HepG2 (cell line): Measurements from ENCODE around the gene RNF4. TPM values are rescaled to one million over a fixed set of nuclear protein-coding genes. Genes with fewer than 3 reads are reported as not detected.

Source experiments
- ATAC-seq: fragments of 200-7000 bp; cut with Tn5 transposase; 3 replicates; pipeline ENCODE4 v1.9.1; 2020; ENCODE audit warnings: mild to moderate bottlenecking, moderate library complexity
- BruUV-seq: library from RNA; stranded (reverse); fragments of 400-500 nt; replicated peaks from 2 replicates; lab custom pipeline; 2021; lab: Mats Ljungman, UMichigan
- CTCF ChIA-PET: fragments of 300-600 bp; formaldehyde crosslinking; extraction: SDS; loops from one replicate; lab custom pipeline; 2021; ENCODE audit warnings: low total read pairs, inconsistent platforms, low intra/inter-chr PET ratio; lab: Yijun Ruan, JAX
- POLR2A ChIA-PET: fragments of 350-600 bp; sonication (Branson Sonifier 250); formaldehyde crosslinking; loops from one replicate; lab custom pipeline; 2020; ENCODE audit warnings: antibody characterized with exemption, inconsistent platforms; lab: Yijun Ruan, JAX
- DNase-seq: peaks from one replicate; pipeline ENCODE4 v3.0.0-alpha.2; 2015; ENCODE audit warnings: low spot score
- FAIRE-seq: peaks from 3 replicates; lab custom pipeline; 2011; peaks lifted over from hg19 to GRCh38; lab: Jason Lieb, UNC
- H2AFZ ChIP-seq: one replicate; pipeline ENCODE4 v1.6.1; 2011; ENCODE audit warnings: low read length, inconsistent platforms
- H3K27ac ChIP-seq: fragments of 300-600 bp; 3 replicates; pipeline ENCODE4 v1.8.0; 2011; ENCODE audit warnings: mixed run types, mild to moderate bottlenecking, mixed read lengths, low read length, inconsistent platforms; ENCODE audit not compliant: insufficient read depth; ENCODE audit errors: extremely low read length
- H3K27me3 ChIP-seq, 2 experiments: fragments of 200-600 bp in 1 of 2; 2 replicates in 1 of 2; 3 replicates in 1 of 2; pipeline versions ENCODE4 v1.6.0 to v1.8.0; 2011; ENCODE audit warnings: low read length in 2 of 2, mild to moderate bottlenecking in 2 of 2, moderate library complexity in 2 of 2, inconsistent platforms in 1 of 2; ENCODE audit not compliant: insufficient read depth in 2 of 2, control insufficient read depth in 1 of 2
- H3K36me3 ChIP-seq, 2 experiments: fragments of 200-600 bp in 1 of 2; replicated peaks in 1 of 2; 2 replicates in 1 of 2; 3 replicates in 1 of 2; pipeline versions ENCODE4 v1.5.1 to v1.8.0; 2011; ENCODE audit warnings: low read length in 2 of 2, inconsistent platforms in 1 of 2; ENCODE audit not compliant: insufficient read depth in 2 of 2, control insufficient read depth in 1 of 2
- H3K4me1 ChIP-seq: 2 replicates; pipeline ENCODE4 v1.5.1; 2012; ENCODE audit warnings: low read length, inconsistent platforms; ENCODE audit not compliant: insufficient read depth
- H3K4me2 ChIP-seq: 2 replicates; pipeline ENCODE4 v1.6.0; 2011; ENCODE audit warnings: low read depth, low read length, inconsistent platforms
- H3K4me3 ChIP-seq, 3 experiments: fragments of 200-600 bp in 1 of 3; sonication (generic), shearing (Covaris generic) in 1 of 3; replicated peaks in 1 of 3; 2 replicates each; pipeline ENCODE4 v1.5.1; 2011 to 2016; ENCODE audit warnings: low read length in 3 of 3, inconsistent platforms in 2 of 3, low read depth in 2 of 3, mild to moderate bottlenecking in 2 of 3, control low read depth in 1 of 3, mixed read lengths in 1 of 3; ENCODE audit not compliant: insufficient read depth in 1 of 3
- H3K79me2 ChIP-seq: one replicate; pipeline ENCODE4 v1.6.1; 2011; ENCODE audit warnings: low read length, inconsistent platforms; ENCODE audit not compliant: insufficient read depth
- H3K9ac ChIP-seq: 2 replicates; pipeline ENCODE4 v1.6.0; 2011; ENCODE audit warnings: mild to moderate bottlenecking, low read depth, low read length, inconsistent platforms; ENCODE audit not compliant: insufficient read depth
- H3K9me3 ChIP-seq: 2 replicates; pipeline ENCODE4 v1.5.1; 2012; ENCODE audit warnings: mild to moderate bottlenecking, low read length
- H4K20me1 ChIP-seq: 2 replicates; pipeline ENCODE4 v1.6.0; 2011; ENCODE audit warnings: inconsistent platforms, mild to moderate bottlenecking, low read length, moderate library complexity; ENCODE audit not compliant: insufficient read depth
- AHDC1 ChIP-seq: sonication (generic); formaldehyde crosslinking; IDR thresholded peaks from 2 replicates; pipeline ENCODE4 v1.5.1; 2020; ENCODE audit warnings: mild to moderate bottlenecking, missing genetic modification reagents, borderline replicate concordance
- ARNTL ChIP-seq: sonication (generic); formaldehyde crosslinking; IDR thresholded peaks from 2 replicates; pipeline ENCODE4 v1.4.0; 2020; ENCODE audit warnings: mild to moderate bottlenecking, missing genetic modification reagents
- FOXM1 ChIP-seq: sonication (generic); formaldehyde crosslinking; IDR thresholded peaks from 2 replicates; pipeline ENCODE4 v1.5.0; 2020; ENCODE audit warnings: missing genetic modification reagents
- HES4 ChIP-seq: sonication (generic); formaldehyde crosslinking; IDR thresholded peaks from 2 replicates; pipeline ENCODE4 v1.9.0; 2021; ENCODE audit warnings: mild to moderate bottlenecking, missing genetic modification reagents, borderline replicate concordance
- MBD4 ChIP-seq: IDR thresholded peaks from 2 replicates; pipeline ENCODE4 v1.6.1; 2012; ENCODE audit warnings: low read length, inconsistent platforms, borderline replicate concordance
- NFKBIZ ChIP-seq: IDR thresholded peaks from 2 replicates; pipeline ENCODE4 v1.6.1; 2018; ENCODE audit warnings: missing genetic modification reagents, missing compliant biosample characterization
- NKX3-1 ChIP-seq: sonication (generic); formaldehyde crosslinking; IDR thresholded peaks from 2 replicates; pipeline ENCODE4 v1.5.0; 2020; ENCODE audit warnings: missing genetic modification reagents
- NPAS2 ChIP-seq: sonication (generic); formaldehyde crosslinking; IDR thresholded peaks from 2 replicates; pipeline ENCODE4 v1.8.0; 2022; ENCODE audit warnings: mild to moderate bottlenecking, missing genetic modification reagents, borderline replicate concordance
- NRL ChIP-seq: sonication (generic); formaldehyde crosslinking; IDR thresholded peaks from 2 replicates; pipeline ENCODE4 v1.5.0; 2020; ENCODE audit warnings: missing genetic modification reagents, mild to moderate bottlenecking, moderate library complexity, borderline replicate concordance
- TFAP4 ChIP-seq: sonication (generic); IDR thresholded peaks from 2 replicates; pipeline ENCODE4 v1.6.1; 2016; ENCODE audit warnings: low read depth, borderline replicate concordance
- TP53 ChIP-seq: sonication (generic); formaldehyde crosslinking; conservative IDR thresholded peaks from 2 replicates; pipeline ENCODE4 v1.4.0; 2020; ENCODE audit warnings: missing genetic modification reagents
- ZNF430 ChIP-seq: sonication (generic); formaldehyde crosslinking; IDR thresholded peaks from 2 replicates; pipeline ENCODE4 v1.9.0; 2021; ENCODE audit warnings: mild to moderate bottlenecking, missing genetic modification reagents
- ZNF737 ChIP-seq: sonication (generic); formaldehyde crosslinking; IDR thresholded peaks from 2 replicates; pipeline ENCODE4 v1.5.0; 2020; ENCODE audit warnings: missing genetic modification reagents, mild to moderate bottlenecking, borderline replicate concordance
- ZNF770 ChIP-seq: sonication (generic); formaldehyde crosslinking; IDR thresholded peaks from 2 replicates; pipeline ENCODE4 v1.5.0; 2020; ENCODE audit warnings: mild to moderate bottlenecking, missing genetic modification reagents
- WGBS: methylation state at CpG from one replicate; pipeline ENCODE4 v1.1.6; 2017; ENCODE audit warnings: low lambda C conversion rate; 5-methylcytosine and 5-hydroxymethylcytosine counted together
- in situ Hi-C: cut with HindIII; loops from 2 replicates; pipeline ENCODE4 v1.10.0; 2017; ENCODE audit warnings: low pct_unique_long_range_greater_than_20kb; ENCODE audit not compliant: extremely low pct_ligation_motif_present
- intact Hi-C: fragments of 100-400 bp; cut with micrococcal nuclease; formaldehyde crosslinking; loops from one replicate; pipeline ENCODE4 v1.10.0; 2022; ENCODE audit not compliant: unreplicated experiment
- polyA plus RNA-seq, 8 experiments: library from polyadenylated mRNA; depleted of rRNA in 3 of 8; stranded (reverse) in 7 of 8; unstranded in 1 of 8; fragments of >200 nt; fragmentation: Illumina TruSeq in 4 of 8; extraction: Trizol in 4 of 8; gene quantifications; 2 replicates each; pipeline versions ENCODE4 v1.2.1 to v1.2.3, GENCODE V29; 2011 to 2016; ENCODE audit warnings: low read depth in 4 of 8, missing spikeins in 1 of 8, mixed read lengths in 1 of 8; ENCODE audit not compliant: insufficient read depth in 1 of 8
- total RNA-seq, 5 experiments: library from RNA; depleted of rRNA; stranded (reverse); fragments of >200 nt; fragmentation: Illumina TruSeq; extraction: Trizol; gene quantifications; 2 replicates each; pipeline ENCODE4 v1.2.3, GENCODE V29; 2016; ENCODE audit warnings: low read depth in 1 of 5

Gene RNF4
- total and polyA plus RNA-seq, 2 of the 13 experiments (the other 11 are each of a cell fraction or from before 2014, with no cell fraction given) = 38.1 to 45.1 TPM

DNA sequence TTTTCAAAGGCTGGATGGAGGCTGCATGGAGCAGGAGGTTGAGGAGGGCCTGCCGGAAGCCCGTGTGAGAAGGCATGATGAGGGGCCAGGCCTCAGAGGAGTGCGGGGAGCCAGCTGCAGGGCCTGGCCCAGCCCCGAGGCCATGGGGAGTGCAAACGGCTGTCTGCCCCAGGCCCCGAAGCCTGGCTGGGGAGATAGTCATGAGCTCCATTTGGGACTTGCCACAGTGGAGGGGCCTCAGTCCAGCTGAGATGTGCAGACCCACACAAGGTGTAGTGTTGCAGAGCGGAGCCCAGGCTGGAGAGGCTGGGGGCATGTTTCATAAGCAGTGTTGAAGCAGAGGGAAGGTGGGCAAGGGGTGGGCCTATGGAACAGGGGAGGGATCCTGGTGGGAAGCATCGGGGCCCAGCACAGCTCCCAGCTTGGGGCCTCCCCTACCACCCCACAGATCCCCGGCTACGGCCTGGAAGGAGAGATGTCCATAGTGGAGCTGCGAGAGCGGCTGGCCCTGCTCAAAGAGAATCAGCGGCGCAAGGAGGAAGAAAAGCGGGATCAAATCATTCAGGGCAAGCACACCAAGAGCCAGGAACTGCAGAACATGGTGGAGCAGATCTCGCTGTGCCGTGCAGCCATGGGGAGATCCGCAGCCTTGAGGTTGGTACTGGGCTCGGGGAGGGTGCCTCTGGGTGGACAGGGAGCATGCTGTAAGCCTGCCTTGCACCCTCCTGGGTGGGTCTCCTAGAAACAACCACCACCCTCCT is 9.1 kb upstream of the RNF4 start:
- CTCF ChIA-PET = no interaction called here
- H3K4me2 ChIP-seq = no peak overlapping the region

More for the DNA sequence above, 9.1 kb upstream of the RNF4 start:
- H3K79me2 ChIP-seq = no peaks in the 10 kb centered on the region
- H3K9me3 ChIP-seq = no peaks in the 10 kb centered on the region
- H3K27ac ChIP-seq = no peak overlapping the region
- TF ChIP-seq TP53 (CRISPR knock-in tag) (no peak), TFAP4 (no peak), ZNF770 (no peak), ZNF737 (CRISPR knock-in tag) (no peak), NFKBIZ (CRISPR knock-in tag) (no peak), NPAS2 (CRISPR knock-in tag) (no peak), MBD4 (no peak), AHDC1 (CRISPR knock-in tag) (no peak), NRL (no peak), HES4 (CRISPR knock-in tag) (no peak), ARNTL (CRISPR knock-in tag) (no peak), ZNF430 (no peak), NKX3-1 (CRISPR knock-in tag) (no peak), FOXM1 (CRISPR knock-in tag) (no peak)
- H3K36me3 ChIP-seq = no peaks in the 10 kb centered on the region; a peak in 1 of 5 replicates
- ATAC-seq = no peak
- no peak for FAIRE-seq
- no peak for DNase-seq
- peaks cover 8 to 52% of the 10 kb centered on the region in 2 experiments for H3K27me3 ChIP-seq
- no peaks in the 10 kb centered on the region for H4K20me1 ChIP-seq
- no peak overlapping the region for H3K4me3 ChIP-seq
- intact Hi-C loops = loop anchor here (10.0 kb wide), 1 partner anchor 215 kb away; the partner anchor contains the start of genes HAUS3 and POLN
- BruUV-seq = no TSS peak
- H3K4me1 ChIP-seq = peaks cover 38% of the 10 kb centered on the region
- in situ Hi-C loops = no loop called here
- no peak overlapping the region for H2AFZ ChIP-seq
- WGBS = 69% methylated on average over 18 of the region's 19 CpGs
- POLR2A ChIA-PET = no interaction called here
- no peak overlapping the region for H3K9ac ChIP-seq
